Omental fat pad (tissue), 4 donors: ENCODE data around the gene MYOG. TPM values are rescaled to one million over a fixed set of nuclear protein-coding genes. Genes with fewer than 3 reads are reported as not detected.

ENCODE experiments used
- ATAC-seq: fragments of 150-250 bp; one replicate; pipeline ENCODE4 v1.9.1; 2016; ENCODE audit warnings: mild to moderate bottlenecking, moderate library complexity; ENCODE audit not compliant: low FRiP score
- DNase-seq: peaks from one replicate; pipeline ENCODE4 v3.0.0-alpha.2; 2019; ENCODE audit warnings: low spot score
- CTCF ChIP-seq, 3 donors: fragments of 450-650 bp; IDR thresholded peaks; one replicate each; pipeline ENCODE4 v1.5.1; 2016 to 2017; ENCODE audit warnings: antibody characterized with exemption in 3 of 3, mild to moderate bottlenecking in 3 of 3, moderate library complexity in 2 of 3
- total RNA-seq, 4 donors: library from RNA; depleted of rRNA; stranded (reverse); fragments of >200 nt; gene quantifications; one replicate each; pipeline ENCODE4 v1.1.0, GENCODE V29; 2016

The MYOG gene
- total RNA-seq, 4 donors from 2014 or later: not detected

GRCh38 chr1:203052601-203053000 lies 33.2 kb downstream of the MYOG start:
- no peak for TF ChIP-seq CTCF (IDR thresholded peaks at IDR 0.05)
- ATAC-seq: no peak
- no peak for DNase-seq

- no peak for TF ChIP-seq CTCF (IDR thresholded peaks at IDR 0.05)
- ATAC-seq: no peak
- DNase-seq: no peak
Measured at GRCh38 chr1:203051841-203052324, 33.9 kb downstream of the MYOG start.

- TF ChIP-seq CTCF (IDR thresholded peaks at IDR 0.05): no peak
- no peak for DNase-seq
- ATAC-seq: no peak
Measured at GRCh38 chr1:203050826-203051225, 35.0 kb downstream of the MYOG start.

GRCh38 chr1:203049576-203050180 lies 36.1 kb downstream of the MYOG start:
- TF ChIP-seq CTCF (IDR thresholded peaks at IDR 0.05): no peak
- no peak for DNase-seq
- no peak for ATAC-seq

- DNase-seq: no peak
- TF ChIP-seq CTCF (IDR thresholded peaks at IDR 0.05): no peak
- ATAC-seq: no peak
Measured at GRCh38 chr1:203049077-203049476, 36.7 kb downstream of the MYOG start.

GRCh38 chr1:203048555-203049051 lies 37.2 kb downstream of the MYOG start:
- DNase-seq (no peak), ATAC-seq (no peak)
- TF ChIP-seq CTCF (IDR thresholded peaks at IDR 0.05): no peak

- DNase-seq: no peak
- no peak for TF ChIP-seq CTCF (IDR thresholded peaks at IDR 0.05)
- no peak for ATAC-seq
Measured at GRCh38 chr1:203048086-203048485, 37.7 kb downstream of the MYOG start.
